Measurements from ENCODE around the gene ZC3H18.

DNA sequence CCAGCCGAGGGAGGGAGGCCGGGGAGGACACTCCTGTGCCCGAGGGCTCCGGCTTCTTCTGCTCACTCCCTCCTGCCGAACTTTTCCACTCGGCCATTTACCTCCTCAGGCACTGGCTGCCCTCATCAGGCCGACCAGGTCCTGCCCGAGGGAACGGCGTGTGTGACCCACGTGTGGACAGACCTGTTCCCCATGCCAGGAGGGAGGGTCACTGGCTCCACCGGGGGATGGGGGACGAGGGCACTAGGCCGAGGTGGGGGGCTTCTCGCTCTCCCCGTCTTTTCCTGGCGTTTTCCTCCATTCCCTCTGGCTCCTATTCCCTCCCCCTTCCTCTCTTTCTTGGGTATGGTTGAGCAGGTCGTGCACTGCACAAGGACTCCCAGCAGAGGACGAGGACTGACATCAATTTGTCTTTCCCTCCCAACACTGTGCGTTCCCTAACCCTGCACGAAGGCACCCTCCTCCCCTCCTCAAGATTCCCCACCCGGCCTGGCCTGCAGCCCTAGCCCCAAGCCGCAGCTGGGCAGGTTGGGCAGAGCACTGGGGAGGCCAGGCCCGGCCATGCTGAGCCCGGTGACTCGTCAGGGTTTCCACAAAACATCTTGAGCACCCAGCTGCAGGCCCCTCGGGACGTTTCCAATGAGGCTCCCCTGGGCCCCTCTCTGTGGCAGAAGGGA is 64.9 kb downstream of the ZC3H18 start:
- TF ChIP-seq, protein P1, sequence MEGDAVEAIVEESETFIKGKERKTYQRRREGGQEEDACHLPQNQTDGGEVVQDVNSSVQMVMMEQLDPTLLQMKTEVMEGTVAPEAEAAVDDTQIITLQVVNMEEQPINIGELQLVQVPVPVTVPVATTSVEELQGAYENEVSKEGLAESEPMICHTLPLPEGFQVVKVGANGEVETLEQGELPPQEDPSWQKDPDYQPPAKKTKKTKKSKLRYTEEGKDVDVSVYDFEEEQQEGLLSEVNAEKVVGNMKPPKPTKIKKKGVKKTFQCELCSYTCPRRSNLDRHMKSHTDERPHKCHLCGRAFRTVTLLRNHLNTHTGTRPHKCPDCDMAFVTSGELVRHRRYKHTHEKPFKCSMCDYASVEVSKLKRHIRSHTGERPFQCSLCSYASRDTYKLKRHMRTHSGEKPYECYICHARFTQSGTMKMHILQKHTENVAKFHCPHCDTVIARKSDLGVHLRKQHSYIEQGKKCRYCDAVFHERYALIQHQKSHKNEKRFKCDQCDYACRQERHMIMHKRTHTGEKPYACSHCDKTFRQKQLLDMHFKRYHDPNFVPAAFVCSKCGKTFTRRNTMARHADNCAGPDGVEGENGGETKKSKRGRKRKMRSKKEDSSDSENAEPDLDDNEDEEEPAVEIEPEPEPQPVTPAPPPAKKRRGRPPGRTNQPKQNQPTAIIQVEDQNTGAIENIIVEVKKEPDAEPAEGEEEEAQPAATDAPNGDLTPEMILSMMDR (IDR thresholded peaks at IDR 0.05), result no peak
- TF ChIP-seq ZFX (IDR thresholded peaks at IDR 0.05; ENCODE audit: borderline replicate concordance), result no peak
